Measurements from ENCODE around the gene ACOT8.

DNA sequence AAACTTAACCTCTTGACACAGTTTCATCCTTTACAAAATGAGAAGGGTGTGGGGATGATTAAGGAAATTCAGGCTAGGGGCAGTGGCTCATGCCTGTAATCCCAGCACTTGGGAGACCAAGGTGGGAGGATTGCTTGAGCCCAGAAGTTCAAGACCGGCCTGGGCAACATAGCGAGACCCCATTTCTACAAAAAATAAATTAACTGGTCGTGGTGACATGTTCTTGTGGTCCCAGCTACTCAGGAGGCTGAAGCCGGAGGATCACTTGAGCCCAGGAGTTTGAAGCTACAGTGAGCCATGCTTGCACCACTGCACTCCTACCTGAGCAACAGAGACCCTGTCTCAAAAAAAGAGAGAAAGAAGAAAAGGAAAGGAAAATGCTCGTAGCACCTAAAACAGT, 9.3 kb upstream of the ACOT8 start:
- TF ChIP-seq EZH2 (IDR thresholded peaks at IDR 0.05; ENCODE audit: low read length): no peak
- TF ChIP-seq, protein P1, sequence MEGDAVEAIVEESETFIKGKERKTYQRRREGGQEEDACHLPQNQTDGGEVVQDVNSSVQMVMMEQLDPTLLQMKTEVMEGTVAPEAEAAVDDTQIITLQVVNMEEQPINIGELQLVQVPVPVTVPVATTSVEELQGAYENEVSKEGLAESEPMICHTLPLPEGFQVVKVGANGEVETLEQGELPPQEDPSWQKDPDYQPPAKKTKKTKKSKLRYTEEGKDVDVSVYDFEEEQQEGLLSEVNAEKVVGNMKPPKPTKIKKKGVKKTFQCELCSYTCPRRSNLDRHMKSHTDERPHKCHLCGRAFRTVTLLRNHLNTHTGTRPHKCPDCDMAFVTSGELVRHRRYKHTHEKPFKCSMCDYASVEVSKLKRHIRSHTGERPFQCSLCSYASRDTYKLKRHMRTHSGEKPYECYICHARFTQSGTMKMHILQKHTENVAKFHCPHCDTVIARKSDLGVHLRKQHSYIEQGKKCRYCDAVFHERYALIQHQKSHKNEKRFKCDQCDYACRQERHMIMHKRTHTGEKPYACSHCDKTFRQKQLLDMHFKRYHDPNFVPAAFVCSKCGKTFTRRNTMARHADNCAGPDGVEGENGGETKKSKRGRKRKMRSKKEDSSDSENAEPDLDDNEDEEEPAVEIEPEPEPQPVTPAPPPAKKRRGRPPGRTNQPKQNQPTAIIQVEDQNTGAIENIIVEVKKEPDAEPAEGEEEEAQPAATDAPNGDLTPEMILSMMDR (optimal IDR thresholded peaks at IDR 0.05 in 1 of 3, IDR thresholded peaks at IDR 0.05 in 1 of 3, conservative IDR thresholded peaks at IDR 0.05 in 1 of 3; ENCODE audit: extremely low read depth in 1 of 3, insufficient read depth in 2 of 3, low read length in 3 of 3): no peak
